ENCODE results near the gene KCNK7.

KCNK7 gene

DNA sequence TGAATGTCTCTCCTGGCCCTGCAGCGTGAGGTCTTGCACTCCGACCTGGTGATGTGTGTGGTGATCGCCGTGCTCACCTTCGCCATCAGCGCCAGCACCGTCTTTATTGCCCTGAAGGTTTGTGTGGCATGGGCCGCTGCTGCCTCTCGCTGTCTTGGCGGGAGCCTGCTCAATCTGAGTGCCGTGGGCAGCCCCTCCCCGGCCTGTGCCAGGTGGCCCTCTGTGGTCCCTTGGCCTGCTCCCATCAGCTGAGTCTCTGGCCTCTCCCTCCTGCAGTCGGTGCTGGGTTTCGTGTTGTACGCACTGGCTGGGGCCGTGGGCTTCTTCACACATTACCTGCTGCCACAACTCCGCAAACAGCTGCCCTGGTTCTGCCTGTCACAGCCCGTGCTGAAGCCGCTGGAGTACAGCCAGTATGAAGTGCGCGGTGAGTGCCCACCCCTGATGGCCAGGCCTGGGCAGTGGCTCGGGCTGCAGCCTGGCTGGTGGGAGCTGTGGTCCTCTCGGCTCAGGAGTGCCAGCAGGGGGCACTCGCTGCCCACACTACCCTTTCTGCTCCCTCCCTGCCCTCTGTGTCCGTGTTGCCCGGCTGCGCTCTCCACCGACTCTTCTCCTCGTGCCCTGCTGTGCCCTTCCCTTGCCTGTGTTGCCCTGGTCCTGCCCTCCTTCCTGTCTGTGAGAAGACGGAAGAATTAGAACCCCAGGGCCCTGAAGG is 30.2 kb upstream of the KCNK7 start:
- peak in 3 of 5 donors; percentile 49 to 54 (median 53) for DNase-seq

DNA sequence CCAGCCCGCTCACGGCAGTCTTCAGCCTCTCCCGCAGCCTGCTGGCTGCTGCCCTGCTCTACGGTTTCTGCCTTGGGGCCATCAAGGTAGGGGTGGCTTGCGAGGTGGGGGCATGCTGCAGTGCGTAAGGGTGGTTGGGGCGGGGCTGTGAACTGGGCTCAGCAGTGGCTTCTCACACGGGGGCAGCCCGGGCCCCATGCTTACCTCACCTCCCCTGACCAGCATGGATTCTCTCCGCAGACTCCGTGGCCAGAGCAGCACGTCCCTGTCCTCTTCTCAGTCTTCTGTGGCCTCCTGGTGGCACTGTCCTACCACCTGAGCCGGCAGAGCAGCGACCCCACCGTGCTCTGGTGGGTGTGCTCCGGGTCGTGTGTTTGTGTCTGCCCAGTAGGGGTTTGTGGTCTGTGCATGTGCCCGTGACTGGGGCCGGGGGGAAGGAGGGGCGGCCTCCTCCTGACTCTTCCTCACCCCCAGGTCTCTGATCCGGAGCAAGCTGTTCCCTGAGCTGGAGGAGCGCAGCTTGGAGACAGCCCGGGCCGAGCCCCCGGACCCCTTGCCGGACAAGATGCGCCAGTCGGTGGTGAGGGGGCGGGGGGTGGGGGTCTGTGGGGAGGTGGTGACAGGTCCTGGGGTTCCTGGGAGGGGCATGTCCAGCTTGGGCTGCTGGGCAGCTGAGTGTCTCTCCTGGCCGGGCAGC is 29.5 kb upstream of the KCNK7 start:
- no peak for DNase-seq

DNA sequence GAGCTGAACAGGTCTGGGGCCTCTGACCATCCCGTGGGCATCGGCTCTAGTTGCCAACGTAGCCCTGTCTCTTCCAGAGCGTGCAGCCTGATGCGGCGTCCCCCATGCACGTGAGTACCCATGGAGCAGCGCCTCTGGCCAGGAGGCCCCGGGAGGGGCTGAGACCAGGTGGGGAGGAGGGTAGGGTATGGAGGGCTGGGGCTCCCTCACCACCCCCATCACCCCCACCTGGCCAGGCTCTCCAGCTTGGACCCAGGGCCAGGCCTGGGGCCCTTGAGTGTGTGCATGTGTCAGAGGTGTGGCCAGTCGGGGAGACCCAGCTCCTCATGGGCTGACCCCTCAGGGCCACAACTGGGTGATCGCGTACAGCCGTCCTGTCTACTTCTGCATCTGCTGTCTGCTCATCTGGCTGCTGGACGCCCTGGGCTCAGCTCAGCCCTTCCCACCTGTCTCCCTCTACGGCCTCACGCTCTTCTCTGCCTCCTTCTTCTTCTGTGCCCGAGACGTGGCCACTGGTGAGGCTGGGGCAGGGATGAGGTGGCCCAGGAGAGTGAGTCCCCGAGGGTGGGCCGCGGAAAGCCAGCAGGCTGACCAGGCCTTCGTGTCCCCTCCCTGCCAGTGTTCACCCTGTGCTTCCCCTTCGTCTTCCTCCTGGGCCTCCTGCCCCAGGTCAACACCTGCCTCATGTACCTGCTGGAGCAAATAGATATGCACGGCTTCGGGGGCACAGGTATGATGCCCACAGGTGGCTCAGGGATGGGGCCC is 28.4 kb upstream of the KCNK7 start:
- no peak for DNase-seq

DNA sequence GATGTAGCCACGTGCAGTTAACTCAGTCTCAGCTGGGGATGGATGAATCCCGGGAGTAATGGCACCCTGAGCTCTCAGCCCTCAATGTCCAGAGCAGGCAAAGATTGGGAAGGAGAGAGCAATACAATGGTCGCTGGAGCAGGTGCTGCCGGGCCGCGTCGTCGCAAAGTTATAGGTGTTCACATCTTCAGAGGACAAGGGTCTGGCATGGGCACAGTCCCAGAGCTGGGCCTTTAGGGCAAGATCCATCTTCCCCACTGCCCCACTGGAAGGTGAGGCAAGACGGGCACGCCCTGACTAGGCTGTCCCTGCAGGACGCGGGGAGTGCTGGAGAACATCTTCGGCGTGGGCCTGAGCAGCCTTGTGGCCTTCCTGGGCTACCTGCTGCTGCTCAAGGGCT is 27.6 kb upstream of the KCNK7 start:
- DNase-seq = no peak

DNA sequence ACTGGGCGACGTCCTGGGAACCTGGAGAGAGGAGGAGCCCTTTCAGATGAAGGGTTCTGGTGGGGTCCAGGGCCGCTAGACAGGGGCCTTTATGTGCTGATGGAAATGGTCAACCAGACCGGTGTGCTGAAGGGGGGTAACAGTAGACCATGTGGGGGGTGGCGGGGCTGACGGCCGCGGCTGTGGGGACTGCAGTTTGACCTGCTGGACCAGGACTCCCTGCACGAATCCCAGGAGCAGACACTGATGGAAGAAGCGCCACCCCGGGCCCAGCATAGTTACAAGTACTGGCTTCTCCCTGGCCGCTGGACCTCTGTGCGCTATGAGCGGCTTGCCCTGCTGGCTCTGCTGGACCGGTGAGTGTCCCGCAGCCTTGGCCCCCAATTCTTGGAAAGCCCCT is 26.4 kb upstream of the KCNK7 start:
- DNase-seq = no peak

DNA sequence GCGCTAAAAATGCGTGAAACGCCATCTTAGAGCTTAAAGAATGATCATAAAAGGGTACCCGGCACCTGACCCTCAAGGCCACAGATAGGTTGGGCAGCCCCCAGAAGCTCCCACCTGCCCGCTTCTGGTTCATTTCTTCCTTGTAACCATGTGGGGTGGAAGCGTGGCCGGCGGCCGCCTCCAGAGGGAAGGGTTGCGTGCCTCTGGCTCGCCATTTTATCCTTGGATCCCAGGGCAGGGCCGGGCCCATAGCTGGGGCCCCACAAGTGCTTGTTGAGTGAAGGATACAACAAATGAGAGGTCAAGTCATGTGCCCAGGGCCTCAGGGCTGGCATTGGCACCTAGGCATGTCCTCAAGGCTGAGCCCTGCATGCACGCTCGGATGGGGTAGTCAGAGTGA is 25.9 kb upstream of the KCNK7 start:
- no peak for DNase-seq

DNA sequence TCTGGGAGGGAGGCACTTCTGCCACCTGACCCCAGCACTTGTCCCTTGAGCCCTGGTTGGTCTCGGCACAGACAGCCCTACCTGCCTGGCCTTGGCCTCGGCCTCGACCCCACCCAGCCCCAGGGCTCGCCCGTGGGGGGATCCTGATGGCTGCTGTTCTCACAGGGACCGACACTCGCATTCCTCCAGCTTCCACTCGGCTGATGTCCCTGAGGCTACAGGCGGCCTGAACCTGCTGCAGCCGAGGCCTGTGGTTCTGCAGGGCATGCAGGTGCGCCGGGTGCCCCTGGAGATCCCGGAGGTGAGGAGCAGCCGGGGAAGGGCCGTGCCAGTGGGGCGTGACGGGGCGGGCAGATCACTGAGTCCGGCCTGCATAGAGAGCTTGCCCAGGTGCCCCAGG is 25.1 kb upstream of the KCNK7 start:
- DNase-seq = no peak

DNA sequence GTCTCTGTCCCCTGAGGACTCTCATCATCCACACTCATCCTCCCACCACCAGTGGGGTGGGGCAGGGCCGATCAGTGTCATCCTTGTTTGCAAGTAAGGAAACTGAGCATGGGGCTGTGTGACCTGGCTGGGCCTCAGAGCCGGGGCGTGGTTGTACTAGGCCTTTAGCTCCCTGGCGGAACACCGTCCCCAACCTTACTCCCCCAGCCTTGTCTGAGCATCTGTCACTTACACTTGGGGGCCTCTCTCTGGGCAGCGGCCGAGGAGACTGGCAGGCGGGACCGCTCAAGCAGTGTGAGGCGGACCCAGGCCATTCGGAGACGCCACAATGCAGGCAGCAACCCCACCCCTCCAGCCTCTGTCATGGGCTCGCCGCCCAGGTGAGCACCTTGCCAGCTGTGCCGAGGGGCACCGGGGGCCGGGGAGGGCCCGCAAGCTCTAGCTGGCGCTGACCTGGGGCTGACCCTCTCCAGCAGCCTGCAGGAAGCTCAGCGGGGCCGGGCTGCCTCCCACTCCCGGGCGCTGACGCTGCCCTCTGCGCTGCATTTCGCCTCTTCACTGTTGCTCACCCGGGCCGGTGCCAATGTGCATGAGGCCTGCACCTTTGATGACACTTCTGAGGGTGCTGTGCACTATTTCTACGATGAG is 23.8 kb upstream of the KCNK7 start:
- no peak for DNase-seq

DNA sequence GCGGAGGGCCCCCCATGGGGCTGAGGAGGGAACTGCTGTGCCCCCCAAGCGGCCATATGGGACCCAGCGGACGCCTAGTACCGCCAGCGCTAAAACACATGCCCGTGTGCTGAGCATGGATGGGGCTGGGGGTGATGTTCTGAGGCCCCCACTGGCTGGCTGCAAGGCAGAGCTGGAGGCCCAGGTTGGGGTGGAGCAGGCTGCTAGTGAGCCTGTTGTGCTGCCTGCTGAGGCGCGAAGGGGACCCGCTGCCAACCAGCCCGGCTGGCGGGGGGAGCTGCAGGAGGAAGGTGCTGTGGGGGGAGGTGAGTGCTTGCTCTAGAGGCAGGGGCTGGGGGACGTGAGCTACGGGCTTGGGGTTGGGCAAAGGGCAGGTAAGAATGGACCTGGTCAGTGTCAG is 23.2 kb upstream of the KCNK7 start:
- DNase-seq = no peak

DNA sequence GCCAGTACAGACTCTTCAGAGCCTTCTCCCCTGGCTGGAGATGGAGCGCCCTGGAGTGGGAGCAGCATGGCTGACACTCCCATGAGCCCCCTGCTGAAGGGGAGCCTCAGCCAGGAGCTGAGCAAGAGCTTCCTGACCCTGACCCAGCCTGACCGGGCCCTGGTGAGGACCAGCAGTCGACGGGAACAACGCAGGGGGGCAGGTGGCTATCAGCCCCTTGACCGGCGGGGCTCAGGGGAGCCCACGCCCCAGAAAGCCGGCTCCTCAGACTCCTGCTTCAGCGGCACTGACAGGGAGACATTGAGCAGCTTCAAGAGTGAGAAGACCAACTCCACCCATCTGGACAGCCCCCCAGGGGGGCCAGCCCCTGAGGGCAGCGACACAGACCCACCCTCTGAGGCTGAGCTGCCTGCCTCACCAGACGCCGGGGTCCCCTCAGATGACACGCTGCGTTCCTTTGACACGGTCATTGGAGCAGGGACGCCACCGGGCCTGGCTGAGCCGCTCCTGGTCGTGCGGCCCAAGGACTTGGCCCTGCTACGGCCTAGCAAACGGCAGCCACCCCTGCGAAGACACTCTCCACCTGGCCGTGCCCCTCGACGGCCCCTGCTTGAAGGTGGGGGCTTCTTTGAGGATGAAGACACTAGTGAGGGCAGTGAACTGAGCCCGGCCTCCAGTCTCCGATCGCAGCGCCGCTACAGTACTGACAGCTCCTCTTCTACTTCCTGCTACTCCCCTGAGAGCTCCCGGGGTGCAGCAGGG is 22.6 kb upstream of the KCNK7 start:
- DNase-seq = no peak

DNA sequence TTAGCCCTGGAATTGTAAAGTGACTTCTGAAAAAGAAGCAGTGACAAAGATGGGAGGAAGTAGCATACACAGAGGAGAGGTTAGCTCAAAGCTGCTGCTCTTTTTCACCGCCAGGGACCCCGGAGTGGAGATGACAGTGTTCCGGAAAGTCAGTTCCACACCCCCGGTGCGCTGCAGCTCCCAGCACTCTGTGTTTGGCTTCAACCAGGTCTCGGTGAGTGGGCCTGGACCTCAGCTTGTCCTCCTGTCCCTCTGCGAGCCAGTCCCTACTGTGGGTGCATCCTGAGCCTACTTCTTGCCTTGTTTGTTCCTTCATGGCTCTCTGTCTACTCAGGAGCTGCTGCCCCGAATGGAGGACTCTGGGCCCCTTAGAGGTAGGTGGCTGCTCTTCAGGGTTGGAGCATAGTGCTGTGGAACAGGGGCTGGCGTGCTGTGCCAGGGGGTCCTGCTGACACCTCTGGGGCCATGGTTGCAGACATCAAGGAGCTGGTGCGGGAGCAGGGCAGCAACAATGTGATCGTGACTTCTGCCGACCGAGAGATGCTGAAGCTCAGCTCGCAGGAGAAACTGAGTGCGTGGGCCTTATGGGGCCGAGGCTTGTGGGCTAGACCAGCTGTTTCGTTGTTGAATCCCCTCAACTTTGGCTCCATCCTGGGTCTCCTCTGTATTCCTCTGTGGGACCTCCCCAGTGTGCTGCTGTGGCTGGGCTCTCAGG is 21.7 kb upstream of the KCNK7 start:
- no peak for DNase-seq

DNA sequence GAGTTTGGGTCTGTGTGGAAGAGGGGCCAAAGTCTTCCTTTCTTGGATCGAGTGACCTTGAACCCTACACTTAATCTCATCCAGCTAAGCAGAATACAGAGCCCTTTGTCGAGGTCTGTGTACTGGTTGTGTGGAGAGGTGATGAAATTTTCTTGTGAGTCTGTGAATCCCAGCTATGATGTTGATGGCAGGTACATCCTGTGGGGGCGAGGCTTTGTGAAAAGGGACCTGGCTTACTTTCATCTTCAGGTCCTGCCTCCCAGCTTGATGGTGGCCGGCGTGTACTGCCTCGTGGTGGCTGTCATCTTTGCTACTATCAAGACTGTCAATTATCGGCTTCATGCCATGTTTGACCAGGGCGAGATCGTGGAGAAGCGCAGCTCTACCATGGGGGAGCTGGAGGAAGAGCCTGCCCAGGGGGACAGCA is 21.0 kb upstream of the KCNK7 start:
- DNase-seq = peak in 1 of 5 donors; percentile 49

DNA sequence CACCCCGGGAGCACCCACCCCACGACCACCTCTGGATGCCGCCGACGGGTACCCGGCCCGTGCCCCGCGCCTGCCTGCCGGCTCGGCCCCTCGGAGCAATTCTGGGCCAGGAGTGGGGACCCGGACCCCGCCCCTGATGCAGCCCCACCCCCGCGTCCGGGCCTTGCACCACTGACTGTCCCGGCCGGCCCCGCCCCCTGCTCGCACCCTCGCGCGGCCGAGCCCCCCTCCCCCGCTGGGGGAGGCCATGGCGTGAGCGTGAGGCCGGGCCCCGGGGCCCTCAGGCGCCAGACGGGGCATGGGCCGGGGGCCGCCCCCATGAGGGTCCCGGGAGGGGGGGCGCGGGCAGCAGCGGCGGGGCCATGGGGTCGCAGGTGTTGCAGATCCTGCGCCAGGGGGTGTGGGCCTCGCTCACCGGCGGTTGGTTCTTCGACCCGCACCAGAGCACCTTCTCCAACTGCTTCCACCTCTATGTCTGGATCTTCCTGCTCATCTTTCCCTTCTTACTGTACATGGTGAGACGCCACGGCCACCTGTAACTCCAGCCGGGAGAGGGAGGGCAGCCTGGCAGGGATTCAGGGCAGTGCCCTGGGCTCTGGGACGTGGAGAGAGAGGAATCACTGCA is 20.5 kb upstream of the KCNK7 start:
- DNase-seq = peak in 3 of 5 donors; percentile 19 to 46 (median 29)

DNA sequence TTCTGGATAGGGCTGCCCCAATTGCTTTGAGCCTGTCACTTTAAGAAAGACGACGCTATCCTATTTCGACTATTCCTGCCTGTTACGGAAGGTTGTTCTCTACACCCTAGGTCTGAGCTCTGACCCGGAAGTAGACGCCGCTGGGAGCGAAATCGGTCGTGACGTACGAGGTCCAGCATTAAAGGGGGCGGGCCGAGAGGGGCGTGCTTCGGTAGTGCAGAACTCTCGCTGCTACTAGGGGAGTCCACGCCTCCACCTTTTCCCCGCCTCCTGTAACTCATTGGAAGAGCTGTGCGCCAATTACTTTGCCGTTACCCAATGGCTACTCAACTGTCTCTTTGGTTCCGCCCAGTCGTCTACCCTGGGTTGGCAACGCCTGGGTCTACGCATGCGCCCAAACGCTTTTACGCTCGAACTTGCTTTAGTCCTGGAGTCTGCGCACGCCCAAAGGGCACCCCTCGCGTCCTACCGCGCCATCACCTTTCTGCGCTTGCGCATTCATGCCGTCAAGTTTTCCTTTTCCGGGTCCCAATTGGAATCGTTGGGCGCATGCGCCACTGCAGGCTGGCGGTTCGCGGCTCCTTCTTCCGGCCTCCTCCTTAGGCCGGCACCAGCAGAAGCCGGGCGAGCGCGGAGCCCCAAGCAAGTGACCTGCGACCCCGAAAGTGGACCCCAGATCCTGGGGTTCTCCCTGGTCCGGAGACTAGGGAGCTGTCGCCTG is 19.8 kb upstream of the KCNK7 start, which contains the start of gene PCNX3:
Gene PCNX3 (plus strand): TSS at position 548 of the 721 bp plus-strand sequence. CDS start 536 bp downstream, outside the sequence.
- DNase-seq = peak; percentile 100

DNA sequence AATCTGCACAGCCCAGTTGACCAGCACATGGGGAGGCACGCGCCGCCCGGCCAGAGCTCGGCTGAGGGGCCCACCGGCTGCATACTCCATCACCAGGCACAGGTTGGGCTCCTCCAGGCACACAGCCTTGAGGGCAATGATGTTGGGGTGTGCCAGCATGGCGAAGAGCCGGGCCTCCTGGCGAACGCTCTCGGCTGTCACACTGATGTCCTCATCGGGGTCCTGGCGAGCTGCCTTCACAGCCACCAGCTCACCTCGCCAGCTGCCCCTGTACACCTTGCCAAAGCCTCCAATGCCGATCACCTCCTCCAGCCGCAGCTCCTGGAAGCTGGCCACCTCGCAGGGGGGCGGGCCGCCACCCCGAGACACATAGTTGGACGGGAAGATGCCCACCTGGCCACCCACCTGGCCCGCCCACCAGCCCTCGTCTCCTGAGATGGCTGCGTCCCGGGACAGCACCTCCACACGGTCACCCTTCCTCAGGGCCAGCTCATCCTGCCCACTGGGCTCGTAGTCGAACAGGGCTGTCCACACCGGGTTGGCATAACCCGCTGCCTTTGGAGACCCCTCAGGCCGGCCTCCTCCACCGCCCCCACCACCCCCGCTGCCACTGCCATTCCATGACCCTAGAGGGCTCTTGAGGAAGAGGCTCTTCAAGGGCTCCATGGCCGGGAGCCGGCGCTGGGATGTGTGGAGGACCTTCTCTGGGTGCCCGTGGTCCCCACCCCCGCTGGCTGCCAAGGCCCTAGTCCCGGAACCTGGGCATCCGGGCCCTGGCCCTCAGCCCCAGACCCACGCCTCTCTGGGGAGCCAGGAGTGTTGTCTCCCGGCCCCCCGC is 17.7 kb upstream of the KCNK7 start:
- DNase-seq = no peak

DNA sequence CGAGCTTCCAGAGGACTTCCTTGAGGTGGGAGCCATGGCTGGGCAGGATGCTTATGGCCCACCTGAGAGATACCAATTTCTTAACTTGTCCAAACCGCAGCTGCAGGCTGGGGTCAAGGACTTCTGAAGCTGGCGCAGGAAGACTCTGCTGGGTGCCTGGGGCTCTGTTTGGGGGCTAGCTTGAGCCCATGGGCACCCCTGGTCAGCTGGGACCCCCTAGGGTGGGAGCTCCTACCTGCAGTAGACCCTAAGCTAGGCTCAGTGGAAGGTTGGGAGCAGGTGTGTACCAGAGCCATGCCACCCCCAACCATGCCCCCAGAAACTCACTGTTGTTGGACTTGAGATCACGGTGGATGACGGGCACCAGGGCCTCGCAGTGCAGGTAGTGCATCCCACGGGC is 17.1 kb upstream of the KCNK7 start:
- no peak for DNase-seq

DNA sequence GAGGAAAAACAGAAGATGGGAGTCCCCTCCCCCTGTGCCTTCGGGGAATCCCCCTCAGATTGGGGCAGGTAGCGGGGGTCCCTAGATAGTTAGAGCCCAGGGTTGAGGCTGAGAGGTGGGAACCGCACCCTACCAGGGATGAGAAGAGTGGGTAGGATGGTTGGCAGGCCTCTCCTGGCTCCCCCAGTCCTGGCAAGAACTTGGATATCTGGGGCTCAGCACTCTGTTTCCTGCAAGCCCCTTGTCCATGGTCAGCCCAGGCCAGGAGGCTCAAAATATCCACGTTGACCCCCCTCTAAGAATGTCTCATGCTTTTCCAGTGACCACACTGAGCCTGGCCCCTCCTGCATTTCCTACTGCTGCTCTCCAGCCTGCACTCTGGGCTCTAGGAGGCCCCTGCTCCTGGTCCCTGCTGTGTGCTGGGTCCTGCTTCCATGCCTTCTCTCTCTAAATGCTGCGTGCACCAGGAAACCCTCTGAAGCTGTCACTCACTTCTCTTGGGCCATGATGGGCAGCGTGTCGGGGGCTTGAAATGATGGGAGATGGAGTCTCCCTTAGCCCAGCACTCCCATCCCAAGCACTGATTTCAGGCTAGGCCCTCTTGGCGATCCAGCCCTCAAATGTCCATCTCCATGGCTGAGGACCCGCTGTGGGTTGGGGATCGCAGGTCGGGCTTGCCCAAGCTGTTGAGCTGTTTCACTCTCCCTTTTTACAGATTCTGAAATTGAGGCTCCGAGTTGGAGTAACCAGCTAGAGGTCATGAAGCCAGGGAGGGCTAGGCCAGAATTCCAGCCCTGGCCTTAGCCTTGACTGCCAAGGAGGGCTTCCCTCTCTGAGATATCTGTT is 16.4 kb upstream of the KCNK7 start:
- no peak for DNase-seq

DNA sequence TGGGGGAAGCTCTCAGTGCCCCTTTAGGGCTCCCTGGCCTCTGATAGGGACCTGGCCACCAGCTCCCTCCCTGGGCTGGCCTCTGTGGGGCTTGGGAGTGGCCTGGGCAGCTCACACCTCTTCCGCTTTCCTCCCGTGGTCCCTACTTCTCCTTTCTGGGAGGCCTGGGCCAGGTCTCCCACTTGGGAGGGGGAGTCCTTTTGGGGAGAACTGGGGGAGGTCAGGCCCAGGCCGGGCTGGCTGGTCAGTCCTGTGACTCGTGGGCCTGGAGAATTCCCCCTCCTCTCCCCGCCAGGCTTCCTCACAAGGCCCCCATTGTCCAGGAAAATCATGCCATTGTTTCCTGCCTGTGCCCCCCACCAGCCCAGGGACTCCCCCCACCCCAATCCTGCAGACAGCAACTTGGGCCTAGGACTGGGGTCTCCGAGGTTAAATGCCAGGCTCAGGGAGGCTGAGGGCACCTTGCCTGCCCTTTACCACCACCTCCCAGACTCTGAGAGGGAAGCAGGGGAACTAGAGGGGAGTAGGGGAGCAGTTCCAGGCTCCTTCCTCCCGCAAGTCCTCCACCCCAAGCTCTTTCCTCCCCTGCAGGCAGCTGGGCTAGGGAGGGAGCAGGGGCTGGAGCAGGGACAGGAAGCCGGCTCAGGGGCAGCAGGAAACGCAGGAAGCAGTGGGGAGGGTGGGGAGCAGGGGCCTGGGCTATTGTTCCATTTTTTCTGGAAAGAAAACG is 15.6 kb upstream of the KCNK7 start:
- no peak for DNase-seq
